GM21367 (cell line): ENCODE results near the gene FAM98B.

Experiments used
- ATAC-seq: cut with Tn5 transposase; IDR thresholded peaks from one replicate; pipeline ENCODE4 v1.9.1; 2021; ENCODE audit not compliant: unreplicated experiment

The FAM98B gene

DNA sequence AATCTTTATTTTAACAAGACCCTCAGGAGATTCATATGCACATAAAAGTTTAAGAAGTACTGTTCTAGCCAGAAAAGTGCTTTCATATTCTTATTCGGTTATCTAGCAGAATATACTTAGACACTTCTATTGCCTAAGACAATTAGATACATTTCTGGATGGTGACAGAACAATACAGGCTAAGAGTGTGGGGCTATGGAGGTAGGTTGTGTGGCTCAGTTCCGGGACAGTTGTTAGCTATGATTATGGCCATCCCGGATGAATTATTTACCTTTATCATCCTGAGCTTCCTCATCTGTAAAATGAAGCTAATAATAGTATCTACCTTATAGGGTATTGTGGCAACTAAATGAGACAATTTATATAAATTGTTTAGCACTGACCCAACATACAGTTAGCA, 6.6 kb downstream of the FAM98B start:
- no peak for ATAC-seq

DNA sequence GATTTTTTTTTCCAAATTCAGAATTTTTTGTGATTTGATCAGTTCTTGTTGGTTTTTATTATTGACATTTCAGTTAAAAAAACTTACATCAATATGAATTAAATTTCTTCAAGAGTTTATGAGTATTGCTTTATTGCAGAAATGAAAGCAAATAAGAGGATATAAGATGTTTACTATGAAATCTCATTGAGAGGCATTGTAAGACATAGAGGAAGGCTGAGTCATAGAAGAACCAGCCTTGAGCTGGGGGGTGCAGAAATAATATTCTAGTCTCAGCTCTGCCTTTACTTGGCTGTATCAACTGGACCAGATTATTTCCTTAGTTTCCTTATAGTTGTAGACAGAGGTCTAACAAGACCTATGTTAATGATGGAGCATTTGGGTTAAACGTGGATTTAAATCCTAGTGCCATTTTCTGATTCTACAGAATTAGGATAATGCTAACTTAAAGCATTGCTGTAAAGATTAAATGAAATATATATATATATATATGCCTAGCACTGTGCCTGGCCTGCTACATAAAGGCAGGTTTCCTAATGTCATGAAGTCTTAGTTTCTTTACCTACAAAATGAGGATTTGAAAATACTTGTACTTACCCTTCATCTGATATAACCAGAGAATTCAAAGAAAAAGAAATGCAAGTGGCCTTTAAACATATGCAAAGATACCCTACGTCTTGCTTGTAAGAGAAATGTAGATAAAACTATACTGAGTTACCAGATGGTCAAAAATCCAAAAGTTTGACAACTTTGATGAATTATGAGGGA, 7.3 kb downstream of the FAM98B start:
- peak; percentile 66 for ATAC-seq

DNA sequence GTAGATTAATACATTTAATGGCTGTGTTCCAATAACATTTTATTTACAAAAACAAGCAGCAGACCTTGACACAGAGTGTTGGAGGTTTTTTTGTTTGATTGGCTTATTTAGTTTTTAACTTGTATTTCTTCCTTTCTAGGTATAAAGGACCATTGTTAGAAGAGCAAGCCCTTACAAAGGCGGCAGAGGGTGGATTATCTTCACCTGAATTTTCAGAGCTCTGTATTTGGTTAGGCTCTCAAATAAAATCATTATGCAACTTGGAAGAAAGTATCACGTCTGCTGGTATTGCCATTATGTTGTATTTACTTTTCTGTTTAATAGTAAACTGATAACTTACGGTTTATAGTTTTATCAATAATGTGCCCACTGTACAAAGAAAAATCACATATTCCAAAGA, 10.0 kb downstream of the FAM98B start:
- ATAC-seq, result no peak

DNA sequence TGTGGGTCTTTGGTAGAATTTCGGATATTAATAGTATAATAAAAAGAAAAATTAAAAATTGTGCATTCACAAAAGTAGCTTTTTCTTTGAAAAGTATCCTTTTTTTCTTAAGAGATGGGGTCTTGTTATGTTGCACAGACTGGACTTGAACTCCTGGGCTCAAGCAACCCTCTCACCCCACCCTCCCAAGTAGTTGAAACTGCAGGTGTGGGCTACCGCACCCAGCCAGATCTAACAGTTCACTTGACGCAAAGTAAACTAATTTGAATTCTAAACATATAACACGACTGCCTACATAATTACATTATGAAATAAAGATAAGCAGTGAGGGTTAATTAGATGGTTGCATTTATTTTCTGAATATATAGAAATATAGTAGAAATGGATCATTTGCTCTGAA, 10.7 kb downstream of the FAM98B start:
- no peak for ATAC-seq

DNA sequence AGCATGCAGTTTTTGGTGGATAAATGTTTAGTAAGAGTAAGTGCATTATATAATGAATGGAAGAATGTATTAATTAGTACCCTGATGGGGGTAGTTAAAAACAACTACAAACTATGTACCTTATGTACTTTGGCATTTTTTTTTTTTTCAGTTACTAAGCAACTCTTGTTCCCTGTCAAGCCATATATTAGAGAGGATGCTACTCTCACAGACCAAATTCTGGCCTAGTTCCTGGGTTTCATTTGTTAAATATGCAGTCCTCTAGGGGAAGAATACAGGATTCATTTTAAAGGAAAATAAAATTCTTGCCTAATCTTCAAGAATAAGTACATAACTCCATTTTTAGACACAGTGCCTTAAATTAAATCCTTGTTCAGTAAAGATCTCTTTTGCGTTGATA, 16.9 kb downstream of the FAM98B start:
- no peak for ATAC-seq

DNA sequence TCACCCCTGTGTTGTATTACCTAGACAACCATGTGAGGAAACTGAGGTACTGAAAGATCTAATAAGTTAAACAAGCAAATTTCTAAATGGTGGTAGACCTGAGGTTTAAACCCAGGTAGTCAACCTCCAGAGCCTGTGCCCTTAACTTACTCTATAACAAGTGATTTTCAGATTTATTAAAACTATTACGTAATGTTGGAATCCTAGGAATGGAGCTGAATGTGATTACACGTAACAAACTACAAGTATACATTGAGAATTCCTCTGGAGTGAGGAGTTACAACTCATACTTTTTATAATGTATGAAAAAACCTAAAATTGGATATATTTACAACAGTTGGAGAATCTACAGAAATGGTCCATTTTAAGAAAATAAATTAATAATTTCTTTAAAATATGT, 18.0 kb downstream of the FAM98B start:
- ATAC-seq, result no peak

DNA sequence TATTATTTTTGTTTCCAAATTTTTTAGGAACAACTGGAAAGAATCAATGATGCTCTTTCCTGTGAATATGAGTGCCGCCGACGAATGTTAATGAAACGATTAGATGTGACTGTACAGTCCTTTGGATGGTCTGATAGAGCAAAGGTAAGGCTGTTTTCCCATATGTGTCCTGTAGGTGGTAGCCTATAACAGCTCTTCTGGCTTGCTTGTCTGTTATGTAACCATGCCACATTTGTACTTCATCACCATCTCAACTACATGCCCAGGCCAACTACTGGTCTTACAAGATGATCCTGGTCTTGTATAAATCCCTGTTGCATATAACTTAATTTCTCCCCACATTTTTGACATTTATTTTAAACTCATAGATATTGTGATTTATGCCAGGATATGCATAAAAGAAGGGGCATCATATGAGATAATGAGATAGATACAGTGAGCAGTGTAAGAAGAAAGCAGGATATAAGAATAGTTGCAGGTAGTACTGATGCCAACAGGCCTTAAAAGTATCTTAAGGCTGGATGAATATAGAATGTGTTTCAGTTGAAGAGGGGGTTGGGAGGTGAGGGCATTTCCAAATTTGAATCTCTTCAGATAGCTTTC, 20.3 kb downstream of the FAM98B start:
- peak; percentile 87 for ATAC-seq

DNA sequence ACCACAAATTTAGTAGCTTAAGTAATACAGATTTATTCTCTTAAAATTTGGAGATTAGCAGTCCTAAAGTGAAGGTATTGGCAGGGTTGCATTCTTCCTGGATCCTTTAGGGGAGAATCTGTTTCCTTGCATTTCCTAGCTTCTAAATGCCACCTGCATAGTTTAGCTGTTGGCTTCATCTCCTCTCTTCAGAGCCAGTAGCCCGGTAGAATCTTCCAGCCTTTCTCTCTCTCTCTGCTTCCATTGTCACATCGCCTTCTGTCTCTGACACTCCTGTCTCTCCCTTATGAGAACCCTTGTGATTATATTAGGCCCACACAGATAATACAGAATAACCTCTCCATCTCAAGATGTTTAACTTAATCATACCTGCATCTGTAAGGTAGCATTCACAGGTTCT, 21.4 kb downstream of the FAM98B start:
- no peak for ATAC-seq

DNA sequence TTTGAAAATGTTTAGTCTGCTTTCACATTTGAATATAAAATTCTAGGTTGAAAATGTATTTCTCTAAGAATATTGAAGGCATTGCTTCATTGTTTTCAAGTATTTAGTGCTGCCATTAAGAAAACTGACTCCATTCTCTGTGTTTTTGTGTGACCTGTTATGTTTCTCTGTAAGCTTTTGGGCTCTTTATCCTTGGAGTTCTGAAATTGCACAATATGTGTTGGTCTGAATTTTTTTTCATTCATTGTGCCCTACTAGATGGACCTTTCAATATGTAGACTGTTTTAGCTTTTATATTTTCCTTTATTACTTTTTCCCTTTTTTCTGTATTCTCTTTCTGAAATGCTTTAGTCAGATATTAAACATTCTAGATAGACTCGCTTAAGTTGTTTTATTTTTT, 22.2 kb downstream of the FAM98B start:
- ATAC-seq, result no peak

DNA sequence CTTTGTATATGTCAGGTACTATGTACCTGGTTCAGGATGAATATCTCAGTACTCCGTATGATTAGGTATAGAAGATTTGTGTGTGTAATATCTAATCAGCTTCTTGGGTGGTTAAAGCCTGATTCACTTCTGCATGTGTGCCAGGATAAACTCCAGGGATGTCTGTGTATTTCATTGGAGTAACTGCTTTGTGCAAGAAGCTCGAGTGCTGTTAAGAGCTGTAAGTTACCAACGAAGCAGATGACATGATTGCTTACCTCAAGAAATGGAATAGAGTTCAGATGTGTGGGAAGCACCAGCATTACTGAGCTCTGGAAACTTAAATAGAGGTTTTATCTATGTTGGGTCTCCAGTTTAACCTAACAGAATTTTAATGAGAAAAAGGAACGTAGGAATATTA, 23.7 kb downstream of the FAM98B start:
- ATAC-seq, result no peak

DNA sequence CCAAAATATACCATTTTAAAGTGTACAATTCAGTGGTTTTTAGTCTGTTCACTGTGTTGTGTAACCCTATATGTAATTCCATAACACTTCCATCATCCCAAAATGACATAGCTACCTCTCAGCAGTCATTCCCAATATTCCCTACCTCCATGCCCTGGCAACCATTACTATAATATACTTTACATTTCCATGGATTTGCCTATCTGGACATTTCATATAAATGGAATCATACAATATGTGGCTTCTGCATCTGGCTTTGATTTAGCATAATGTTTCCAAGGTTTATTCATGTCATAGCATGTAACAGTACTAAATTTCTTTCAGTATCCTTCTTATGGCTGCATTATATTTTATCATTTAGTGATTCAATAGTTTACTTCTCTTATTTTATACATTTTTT, 25.3 kb downstream of the FAM98B start:
- no peak for ATAC-seq

DNA sequence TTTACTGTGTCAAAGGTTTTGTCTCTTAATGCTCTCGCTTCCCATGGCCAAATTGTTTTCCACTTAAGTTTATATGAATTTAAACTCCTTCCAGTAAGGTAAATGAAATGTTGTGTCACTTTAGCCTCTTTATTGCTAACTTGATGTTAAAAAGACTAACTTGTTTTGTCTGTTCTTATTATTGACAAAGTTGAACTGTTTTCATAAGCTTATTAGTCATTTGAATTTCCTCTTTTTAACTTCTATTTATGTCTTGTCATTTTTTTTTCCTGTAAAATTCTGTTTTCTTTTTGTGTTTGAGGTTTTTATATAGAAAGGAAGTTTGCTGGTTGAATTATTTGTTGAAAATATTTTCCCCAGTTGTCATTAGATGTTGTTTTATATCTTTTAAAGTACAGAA, 25.8 kb downstream of the FAM98B start:
- no peak for ATAC-seq

DNA sequence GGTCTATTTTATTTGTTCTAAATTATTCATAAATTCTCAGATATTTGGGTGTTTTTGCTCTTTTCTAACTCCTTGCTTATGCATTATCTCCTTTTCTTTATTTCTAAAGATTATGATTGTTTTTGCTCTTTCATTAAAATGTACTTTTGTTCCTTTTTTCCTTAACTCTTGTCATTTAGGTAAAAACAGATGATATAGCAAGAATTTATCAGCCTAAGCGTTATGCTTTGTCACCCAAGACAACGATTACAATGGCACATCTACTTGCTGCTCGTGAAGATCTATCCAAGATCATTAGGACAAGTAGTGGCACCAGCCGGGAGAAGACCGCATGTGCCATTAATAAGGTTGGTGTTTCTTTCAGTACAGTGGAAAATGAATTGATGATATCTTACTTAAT, 27.2 kb downstream of the FAM98B start:
- no peak for ATAC-seq

DNA sequence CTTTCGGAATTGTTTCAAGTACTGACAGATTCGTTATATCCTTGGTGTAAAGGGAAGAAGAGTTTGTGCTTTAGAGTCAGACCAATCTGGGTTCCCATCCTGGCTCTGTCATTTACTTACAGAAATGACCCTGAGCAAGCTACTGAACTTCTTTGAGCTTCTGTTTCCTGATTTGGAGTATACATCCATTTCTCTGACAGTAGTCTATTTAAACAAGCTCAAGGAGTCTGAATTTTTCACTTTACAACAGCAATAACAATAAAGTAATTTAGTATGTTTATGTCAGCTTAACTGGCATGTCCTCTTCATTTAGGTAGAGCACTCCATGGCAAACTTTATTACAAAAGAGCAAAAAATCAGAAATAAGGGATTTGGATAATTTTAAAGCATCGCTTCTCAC, 27.8 kb downstream of the FAM98B start:
- ATAC-seq, result no peak

DNA sequence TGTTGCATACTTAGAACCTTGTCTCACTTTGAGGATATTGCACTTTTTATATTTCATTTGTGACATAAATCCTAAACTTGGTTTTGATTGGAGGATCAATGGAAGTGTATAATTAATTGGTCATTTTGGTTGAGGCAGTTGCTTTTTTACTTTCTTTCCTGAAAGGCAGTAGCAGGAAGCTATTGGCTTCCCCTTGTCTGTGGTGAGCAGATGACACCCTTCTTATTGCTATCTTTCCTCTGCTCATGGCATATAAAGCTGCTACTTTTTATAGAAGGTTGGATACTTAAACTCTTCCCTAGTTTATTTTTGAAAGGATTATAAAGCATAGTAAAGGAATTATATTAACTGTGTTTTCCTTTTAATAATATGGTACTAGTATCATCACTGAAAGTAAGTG, 28.6 kb downstream of the FAM98B start:
- ATAC-seq, result no peak

DNA sequence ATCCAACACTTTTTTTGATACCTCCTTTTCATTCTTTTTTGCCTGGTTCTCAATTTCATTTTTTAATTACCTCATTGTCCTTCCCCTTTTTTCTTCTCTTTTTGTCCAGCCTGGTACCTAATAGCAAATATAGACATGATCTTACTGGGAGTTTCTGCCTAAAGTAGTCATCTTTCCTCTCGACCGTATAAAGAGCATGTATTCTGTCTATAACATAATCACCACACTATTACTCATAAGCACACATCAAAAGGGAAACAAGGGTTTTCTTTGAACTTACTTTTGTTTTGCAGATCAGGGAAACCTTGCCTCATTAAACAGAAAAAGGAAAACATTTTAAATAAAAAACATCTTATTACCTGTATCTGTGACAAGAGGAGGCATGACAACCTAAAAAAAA, 33.0 kb downstream of the FAM98B start:
- ATAC-seq, result no peak

DNA sequence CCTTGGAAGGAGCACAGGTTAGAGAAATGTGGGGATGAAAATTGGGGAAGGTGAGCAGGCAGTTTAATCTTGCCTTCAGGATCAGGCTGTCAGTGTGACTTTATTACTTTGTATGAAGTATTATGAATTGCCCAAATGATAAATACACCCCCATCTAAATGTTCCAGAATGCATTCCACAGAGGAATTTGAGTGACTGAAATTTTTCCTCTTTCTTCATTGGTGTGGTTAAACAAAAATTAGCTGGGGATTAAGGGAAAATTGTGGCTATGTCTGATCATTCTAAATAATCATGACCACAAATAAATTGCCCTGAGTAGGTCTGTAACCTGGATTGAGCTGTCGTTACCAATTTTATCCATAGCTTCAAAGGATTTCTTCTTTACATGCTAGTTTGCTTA, 33.5 kb downstream of the FAM98B start:
- no peak for ATAC-seq

DNA sequence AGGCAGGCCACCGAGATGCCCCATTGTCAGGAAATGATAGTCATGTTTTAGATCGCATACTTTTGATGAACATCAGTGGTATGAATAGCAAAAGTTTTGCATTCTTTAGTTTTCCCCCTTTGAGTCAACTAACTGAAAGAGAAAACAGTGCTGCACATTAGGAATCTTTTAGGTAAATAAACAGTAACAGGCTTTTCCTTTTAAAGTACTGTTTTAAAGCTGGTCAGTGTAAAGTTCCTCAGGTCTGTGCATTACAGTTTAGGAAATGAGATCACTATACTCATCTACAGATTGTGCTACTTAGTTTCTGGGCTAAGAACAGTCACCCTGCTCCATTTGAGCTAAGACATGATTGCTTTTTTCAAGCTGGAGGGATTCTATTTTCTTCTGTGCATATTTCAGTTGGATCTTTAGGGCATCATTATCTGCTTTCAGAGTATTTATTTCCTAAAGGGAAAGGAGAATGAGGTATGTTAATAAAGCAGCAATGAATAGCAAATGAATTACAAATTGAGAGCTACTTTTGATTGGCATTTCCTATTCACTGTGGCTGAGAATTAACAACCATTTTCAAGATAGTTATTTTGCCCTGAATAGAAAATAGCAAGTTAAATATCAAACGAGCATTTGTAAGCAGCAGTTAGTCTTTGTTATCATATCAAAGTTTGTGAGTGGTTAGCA, 36.5 kb downstream of the FAM98B start:
- no peak for ATAC-seq

DNA sequence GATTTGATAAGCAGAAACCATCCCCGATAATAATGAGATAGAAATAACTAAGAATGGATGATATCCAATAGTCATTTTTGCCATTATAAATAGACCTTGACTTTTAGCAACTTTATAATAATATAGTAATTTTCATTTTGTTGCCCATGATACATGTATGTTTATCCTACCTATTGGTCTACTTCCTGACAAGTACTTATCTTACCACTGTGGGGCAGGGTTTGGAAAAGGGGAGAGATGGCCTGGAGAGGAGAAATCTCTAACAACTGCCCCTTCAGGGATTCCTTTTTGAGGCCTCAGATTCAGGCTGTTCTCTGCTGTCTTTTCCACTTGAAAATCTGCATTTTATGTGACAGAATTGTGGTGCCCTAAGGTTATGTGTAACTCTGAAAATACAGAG, 42.2 kb downstream of the FAM98B start:
- no peak for ATAC-seq

DNA sequence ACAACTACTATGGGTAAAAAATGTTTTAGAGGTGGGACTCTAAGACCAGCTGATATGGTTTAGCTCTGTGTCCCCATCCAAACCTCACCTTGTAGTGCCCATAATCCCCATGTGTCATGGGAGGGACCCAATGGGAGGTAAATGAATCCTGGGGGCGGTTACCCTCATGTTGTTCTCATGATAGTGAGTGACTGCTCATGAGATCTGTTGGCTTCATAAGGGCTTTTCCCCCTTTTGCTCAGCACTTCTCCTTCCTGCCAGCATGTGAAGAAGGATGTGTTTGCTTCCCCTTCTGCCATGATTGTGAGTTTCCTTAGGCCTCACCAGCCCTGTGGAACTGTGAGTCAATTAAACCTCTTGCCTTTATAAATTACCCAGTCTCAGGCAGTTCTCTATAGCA, 45.7 kb downstream of the FAM98B start:
- ATAC-seq, result no peak

DNA sequence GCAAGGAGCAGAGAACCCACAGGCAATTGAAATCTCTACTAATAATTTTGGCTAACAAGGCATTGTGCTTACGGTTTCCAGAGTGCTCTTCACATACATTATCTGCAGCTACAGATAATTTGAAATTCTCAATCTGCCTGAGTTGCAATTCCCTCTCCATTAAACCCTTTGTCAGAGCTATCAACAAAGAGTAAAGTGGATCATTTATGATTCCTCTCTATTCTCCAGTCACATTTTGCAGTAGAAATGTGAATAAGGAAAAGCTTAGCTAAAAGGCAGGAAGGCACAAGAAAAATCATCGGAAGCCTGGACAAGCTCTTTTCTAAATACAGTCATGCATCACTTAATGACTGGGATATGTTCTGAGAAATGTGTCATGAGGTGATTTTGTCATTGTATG, 49.6 kb downstream of the FAM98B start:
- no peak for ATAC-seq

DNA sequence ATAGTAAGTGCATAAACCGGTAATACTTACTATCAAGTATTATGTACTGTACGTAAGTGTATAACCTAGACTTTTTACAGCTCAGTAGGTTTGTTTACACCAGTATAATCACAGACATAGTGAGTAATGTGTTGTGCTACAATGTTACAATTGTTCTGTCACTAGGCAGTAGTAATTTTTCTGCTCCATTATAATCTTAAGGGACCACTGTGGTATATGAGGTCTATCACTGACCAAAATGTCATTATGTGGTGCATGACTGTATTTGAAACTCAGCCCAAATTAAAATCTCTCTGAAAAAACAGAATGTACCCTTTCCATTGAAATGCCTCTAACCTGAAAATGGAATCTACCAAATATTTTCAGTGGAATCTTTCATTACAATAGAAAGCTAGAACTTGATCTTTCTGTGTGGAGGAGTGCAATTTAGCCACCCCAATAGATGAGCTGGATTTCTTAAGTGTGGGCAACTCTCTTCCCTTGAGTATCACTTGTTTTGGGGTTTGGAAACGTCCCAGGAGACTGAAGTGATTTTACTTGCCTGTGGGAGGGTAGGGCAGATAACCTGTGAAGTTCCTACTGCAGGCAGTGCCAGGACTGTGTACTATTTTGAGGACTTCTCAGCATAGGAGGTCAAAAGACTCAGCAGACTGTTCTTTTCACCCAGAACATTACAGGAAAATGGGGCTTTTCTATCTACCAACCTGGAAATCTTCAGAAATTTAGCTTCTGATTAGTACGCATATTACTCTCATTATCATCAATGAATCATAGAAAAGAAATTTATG, 50.9 kb downstream of the FAM98B start:
- ATAC-seq, result no peak
